GM12878 (cell line): Measurements from ENCODE around the gene ZNF689. TPM values are rescaled to one million over a fixed set of nuclear protein-coding genes. Genes with fewer than 3 reads are reported as not detected.

Source experiments
- ASH2L ChIP-seq: fragments of 300-600, 200-600 bp; sonication (generic); IDR thresholded peaks from 2 replicates; pipeline ENCODE4 v1.6.1; 2017; ENCODE audit warnings: low read depth, mild to moderate bottlenecking, borderline replicate concordance
- BCLAF1 ChIP-seq: fragments of 450-650 bp; IDR thresholded peaks from 2 replicates; pipeline ENCODE4 v1.6.1; 2017; ENCODE audit warnings: antibody characterized with exemption, mild to moderate bottlenecking, moderate library complexity
- CHD1 ChIP-seq: IDR thresholded peaks from 2 replicates; pipeline ENCODE4 v1.6.1; 2012; ENCODE audit warnings: low read depth, low read length, improper control_type of control experiment
- DPF2 ChIP-seq: fragments of 450-650 bp; IDR thresholded peaks from 2 replicates; pipeline ENCODE4 v1.6.1; 2017; ENCODE audit warnings: mild to moderate bottlenecking
- ELK1 ChIP-seq: IDR thresholded peaks from 2 replicates; pipeline ENCODE4 v1.6.1; 2012; ENCODE audit warnings: low read depth, low read length, improper control_type of control experiment
- FOS ChIP-seq: IDR thresholded peaks from 3 replicates; pipeline ENCODE4 v1.6.1; 2011; ENCODE audit warnings: borderline replicate concordance; ENCODE audit not compliant: insufficient read length; ENCODE audit errors: extremely low read depth
- HDGF ChIP-seq: fragments of 450-650 bp; IDR thresholded peaks from 2 replicates; pipeline ENCODE4 v1.6.1; 2016; ENCODE audit warnings: antibody characterized with exemption
- KLF5 ChIP-seq: fragments of 450-650 bp; IDR thresholded peaks from 2 replicates; pipeline ENCODE4 v1.6.1; 2014; ENCODE audit warnings: mild to moderate bottlenecking; ENCODE audit not compliant: partially characterized antibody
- MTA3 ChIP-seq: IDR thresholded peaks from 2 replicates; pipeline ENCODE4 v1.6.1; 2012; ENCODE audit warnings: low read length, inconsistent platforms, borderline replicate concordance
- MYB ChIP-seq: fragments of 150-350 bp; IDR thresholded peaks from 2 replicates; pipeline ENCODE4 v1.6.1; 2014; ENCODE audit warnings: mild to moderate bottlenecking, low read depth, low read length, borderline replicate concordance
- RAD21 ChIP-seq: IDR thresholded peaks from 2 replicates; pipeline ENCODE4 v1.6.1; 2011; ENCODE audit warnings: mild to moderate bottlenecking, low read depth, low read length, moderate library complexity; ENCODE audit not compliant: insufficient read depth
- RFX5 ChIP-seq: IDR thresholded peaks from 2 replicates; pipeline ENCODE4 v1.6.1; 2011; ENCODE audit warnings: low read depth, low read length, improper control_type of control experiment
- STAT1 ChIP-seq: fragments of 450-650 bp; conservative IDR thresholded peaks from 2 replicates; pipeline ENCODE4 v1.6.1; 2014; ENCODE audit warnings: antibody characterized with exemption, mild to moderate bottlenecking
- ZBTB4 ChIP-seq: fragments of 450-650 bp; formaldehyde crosslinking; IDR thresholded peaks from 2 replicates; pipeline ENCODE4 v1.4.0; 2022; ENCODE audit warnings: mild to moderate bottlenecking, moderate library complexity
- ZNF207 ChIP-seq: fragments of 450-650 bp; IDR thresholded peaks from 2 replicates; pipeline ENCODE4 v1.6.1; 2014; ENCODE audit warnings: antibody characterized with exemption, mild to moderate bottlenecking, borderline replicate concordance
- ZNF592 ChIP-seq: fragments of 450-650 bp; IDR thresholded peaks from 2 replicates; pipeline ENCODE4 v1.6.1; 2017; ENCODE audit warnings: mild to moderate bottlenecking, moderate library complexity
- ZSCAN29 ChIP-seq: fragments of 450-650 bp; IDR thresholded peaks from 2 replicates; pipeline ENCODE4 v1.6.1; 2017; ENCODE audit warnings: mild to moderate bottlenecking, moderate library complexity
- polyA plus RNA-seq, 11 experiments: library from polyadenylated mRNA; depleted of rRNA in 4 of 11; unstranded in 6 of 11; stranded (reverse) in 5 of 11; fragments of >200 nt; fragmentation: Nextera tagmentation in 4 of 11; fragmentation: Illumina TruSeq in 1 of 11; extraction: Ambion mirVana in 4 of 11; extraction: Trizol in 1 of 11; gene quantifications; 1 replicate in 1 of 11; 2 replicates in 10 of 11; pipeline versions ENCODE4 v1.2.1 to v1.2.3, GENCODE V29; 2011 to 2016; ENCODE audit warnings: inconsistent platforms in 2 of 11, missing spikeins in 2 of 11, low read depth in 1 of 11
- total RNA-seq, 4 experiments: library from RNA; depleted of rRNA in 3 of 4; stranded (reverse); fragments of >200 nt in 3 of 4; fragmentation: Illumina TruSeq in 1 of 4; extraction: Trizol in 1 of 4; gene quantifications; 2 replicates each; pipeline versions ENCODE4 v1.2.1 to v1.2.3, GENCODE V29; 2013 to 2021

ZNF689 gene
- total and polyA plus RNA-seq, 10 of the 15 experiments (the other 5 are each of a cell fraction or from before 2014, with no cell fraction given): 4.7 to 13.2 (median 8.5) TPM

- no peak for TF ChIP-seq MTA3
- TF ChIP-seq HDGF: 0 out of 2 replicates have a peak, but pooled peaks have one; percentile 37
- TF ChIP-seq ZNF207: peak; percentile 69; the same call in 1 of the 2 replicates
- TF ChIP-seq RFX5: no peak
- TF ChIP-seq ZSCAN29: no peak
- TF ChIP-seq ZBTB4 (CRISPR knock-in tag): no peak
- no peak for TF ChIP-seq BCLAF1
- no peak for TF ChIP-seq KLF5
- TF ChIP-seq STAT1: 0 out of 2 replicates have a peak, but pooled peaks have one; percentile 71
- peak; percentile 70; the same call in 1 of the 2 replicates for TF ChIP-seq DPF2
- TF ChIP-seq RAD21: peak; percentile 15; the same call in 1 of the 2 replicates
- TF ChIP-seq ZNF592: 0 out of 2 replicates have a peak, but pooled peaks have one; percentile 41
- no peak for TF ChIP-seq FOS
- TF ChIP-seq ASH2L: no peak
- no peak for TF ChIP-seq MYB
- no peak for TF ChIP-seq CHD1
- TF ChIP-seq ELK1: no peak
These were observed 41.2 kb upstream of the ZNF689 start (continued) for GRCh38 chr16:30651124-30652004.
